Muscle of back (tissue), 13 donors: ENCODE results near the gene LEFTY2. TPM values are rescaled to one million over a fixed set of nuclear protein-coding genes. Genes with fewer than 3 reads are reported as not detected.
"Not testable (repeated sequence)": the region's sequence is repeated elsewhere in the genome, so short reads cannot be mapped to it uniquely, and the experiment has no call there.

Experiments used
- DNase-seq, 3 donors: peaks; one replicate each; pipeline versions ENCODE4 v3.0.0 to v3.0.0-alpha.2; 2013
- long read RNA-seq, 9 donors: transcript quantifications; one replicate each; lab custom pipeline, GENCODE V29; 2026
- polyA plus RNA-seq, 10 donors: library from polyadenylated mRNA; unstranded; fragments of 120-200 nt; gene quantifications; one replicate each; pipeline ENCODE4 v1.2.1, GENCODE V29; 2013; ENCODE audit not compliant: insufficient read length in 10 of 10

Gene LEFTY2
- polyA plus RNA-seq, result 1 to 10 TPM; 2.1 to 6.7 (median 3.6) TPM
- long read RNA-seq, donor 1, partial matches to known transcripts, result 0 of 4 reads
- long read RNA-seq, donor 1, other reads (novel, unspliced or antisense), result 0 of 4 reads
- long read RNA-seq, donor 2, partial matches to known transcripts, result 0 of 1 reads
- long read RNA-seq, donor 2, other reads (novel, unspliced or antisense), result 0 of 1 reads
- long read RNA-seq, donor 3, result 0 reads
- long read RNA-seq, donor 4, partial matches to known transcripts, result 0 of 1 reads
- long read RNA-seq, donor 4, other reads (novel, unspliced or antisense), result 0 of 1 reads
- long read RNA-seq, donor 5, partial matches to known transcripts, result 0 of 4 reads
- long read RNA-seq, donor 5, other reads (novel, unspliced or antisense), result 0 of 4 reads
- long read RNA-seq, donor 6, partial matches to known transcripts, result 0 of 1 reads
- long read RNA-seq, donor 6, other reads (novel, unspliced or antisense), result 0 of 1 reads
- long read RNA-seq, donor 7, partial matches to known transcripts, result 0 of 2 reads
- long read RNA-seq, donor 7, other reads (novel, unspliced or antisense), result 0 of 2 reads
- long read RNA-seq, donor 8, result 0 reads
- long read RNA-seq, donor 9, result 0 reads

- DNase-seq, result peak; percentile 74 to 93 (median 83)
Observed at GRCh38 chr1:225941187-225941941, at the start of gene LEFTY2. Gene LEFTY2 (minus strand): TSS chr1:225941220. CDS start chr1:225941140, 80 bp downstream.

- peak in 2 of 3 donors; percentile 36 to 61 for DNase-seq
Observed at GRCh38 chr1:225987491-225988316, 46.7 kb upstream of the LEFTY2 start.

- DNase-seq, result no peak
Observed at GRCh38 chr1:225981714-225982113, 40.7 kb upstream of the LEFTY2 start.

GRCh38 chr1:225980005-225980836 is 39.2 kb upstream of the LEFTY2 start:
- no peak for DNase-seq

- no peak for DNase-seq
Observed at GRCh38 chr1:225979421-225979820, 38.4 kb upstream of the LEFTY2 start.

- no peak for DNase-seq
Observed at GRCh38 chr1:225977937-225978748, 37.1 kb upstream of the LEFTY2 start.

GRCh38 chr1:225975146-225975545 is 34.1 kb upstream of the LEFTY2 start:
- not testable (repeated sequence) for DNase-seq

GRCh38 chr1:225974454-225974853 is 33.4 kb upstream of the LEFTY2 start:
- DNase-seq, result no peak

- DNase-seq, result no peak
Observed at GRCh38 chr1:225973158-225973557, 32.1 kb upstream of the LEFTY2 start.

GRCh38 chr1:225972344-225973152 is 31.5 kb upstream of the LEFTY2 start:
- no peak for DNase-seq

- DNase-seq, result not testable (repeated sequence)
Observed at GRCh38 chr1:225970592-225971157, 29.7 kb upstream of the LEFTY2 start.

- not testable (repeated sequence) for DNase-seq
Observed at GRCh38 chr1:225969751-225970150, 28.7 kb upstream of the LEFTY2 start.

- no peak for DNase-seq
Observed at GRCh38 chr1:225965231-225965630, 24.2 kb upstream of the LEFTY2 start.

- DNase-seq, result no peak
Observed at GRCh38 chr1:225963735-225964530, 22.9 kb upstream of the LEFTY2 start.

- DNase-seq, result no peak
Observed at GRCh38 chr1:225962440-225962975, 21.5 kb upstream of the LEFTY2 start.

- no peak for DNase-seq
Observed at GRCh38 chr1:225961659-225962439, 20.8 kb upstream of the LEFTY2 start.
